ENCODE measurements around the gene EDA.

- TF ChIP-seq EZH2phosphoT487 (IDR thresholded peaks at IDR 0.05; ENCODE audit: borderline replicate concordance, low read length) = no peak
- TF ChIP-seq CTCF (IDR thresholded peaks at IDR 0.05; ENCODE audit: low read depth, low read length, poor library complexity, severe bottlenecking) = no peak
Measured at GRCh38 chrX:69914781-69915180, 298.9 kb downstream of the EDA start.

All from DOHH2 (cell line).